GM08714 (cell line): ENCODE measurements around the gene DMD.
"Not testable (repeated sequence)": the region's sequence is repeated elsewhere in the genome, so short reads cannot be mapped to it uniquely, and the experiment has no call there.

Experiments
- H3K4me3 ChIP-seq: fragments of 200-500 bp; sonication (Bioruptor generic); 2 replicates; pipeline ENCODE4 v1.5.1; 2014; ENCODE audit warnings: mild to moderate bottlenecking, low read length, inconsistent platforms
- ZNF274 ChIP-seq: IDR thresholded peaks from 2 replicates; pipeline ENCODE4 v1.6.1; 2012; ENCODE audit warnings: mild to moderate bottlenecking, low read depth, low read length

DMD gene

DNA sequence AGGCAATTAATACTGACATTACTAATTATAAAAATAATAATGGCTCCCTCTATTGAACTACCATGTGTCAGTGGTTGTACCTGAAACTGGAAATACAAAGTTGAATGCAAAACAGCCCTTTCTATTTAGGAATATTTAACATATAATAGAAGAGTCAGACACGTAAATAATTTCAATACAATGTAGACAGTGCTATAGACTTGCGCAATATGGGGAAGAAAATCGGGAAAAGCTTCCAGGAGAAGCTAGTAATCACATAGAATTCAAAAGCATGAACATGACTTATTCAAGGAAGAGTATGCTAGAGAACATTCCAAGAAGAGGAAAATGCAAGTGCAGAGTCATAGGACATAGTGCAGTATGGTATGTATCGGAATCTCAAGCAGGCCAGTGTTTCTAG lies 1730.7 kb downstream of the DMD start:
- TF ChIP-seq ZNF274 = no peak
- H3K4me3 ChIP-seq = no peak overlapping the region

DNA sequence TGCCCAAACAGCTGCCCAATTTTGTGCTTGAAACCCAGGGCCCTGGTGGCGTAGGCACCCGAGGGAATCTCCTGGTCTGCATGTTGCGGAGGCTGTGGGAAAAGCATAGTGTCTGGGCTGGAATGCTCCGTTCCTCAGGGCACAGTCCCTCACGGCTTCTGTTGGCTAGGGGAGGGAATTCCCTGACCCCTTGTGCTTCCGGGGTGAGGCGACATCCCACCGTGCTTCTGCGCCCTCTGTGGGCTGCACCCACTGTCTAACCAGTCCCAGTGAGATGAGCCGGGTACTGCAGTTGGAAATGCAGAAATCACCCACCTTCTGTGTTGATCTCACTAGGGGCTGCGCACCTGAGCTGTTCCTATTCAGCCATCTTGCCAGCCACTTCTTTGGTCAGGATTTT lies 1740.1 kb downstream of the DMD start:
- no peak for TF ChIP-seq ZNF274
- no peak overlapping the region for H3K4me3 ChIP-seq

DNA sequence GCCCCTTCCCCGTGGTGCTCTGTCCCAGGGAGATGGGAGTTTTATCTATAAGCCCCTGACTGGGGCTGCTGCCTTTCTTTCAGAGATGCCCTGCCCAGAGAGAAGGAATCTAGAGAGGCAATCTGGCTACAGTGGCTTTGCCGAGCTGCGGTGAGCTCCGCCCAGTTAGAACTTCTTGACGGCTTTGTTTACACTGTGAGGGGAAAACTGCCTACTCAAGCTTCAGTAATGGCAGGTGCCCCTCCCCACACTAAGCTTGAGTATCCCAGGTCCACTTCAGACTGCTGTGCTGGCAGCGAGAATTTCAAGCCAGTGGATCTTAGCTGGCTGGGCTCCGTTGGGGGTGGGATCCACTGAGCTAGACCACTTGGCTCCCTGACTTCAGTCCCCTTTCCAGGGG lies 1740.6 kb downstream of the DMD start:
- not testable (repeated sequence) for H3K4me3 ChIP-seq

DNA sequence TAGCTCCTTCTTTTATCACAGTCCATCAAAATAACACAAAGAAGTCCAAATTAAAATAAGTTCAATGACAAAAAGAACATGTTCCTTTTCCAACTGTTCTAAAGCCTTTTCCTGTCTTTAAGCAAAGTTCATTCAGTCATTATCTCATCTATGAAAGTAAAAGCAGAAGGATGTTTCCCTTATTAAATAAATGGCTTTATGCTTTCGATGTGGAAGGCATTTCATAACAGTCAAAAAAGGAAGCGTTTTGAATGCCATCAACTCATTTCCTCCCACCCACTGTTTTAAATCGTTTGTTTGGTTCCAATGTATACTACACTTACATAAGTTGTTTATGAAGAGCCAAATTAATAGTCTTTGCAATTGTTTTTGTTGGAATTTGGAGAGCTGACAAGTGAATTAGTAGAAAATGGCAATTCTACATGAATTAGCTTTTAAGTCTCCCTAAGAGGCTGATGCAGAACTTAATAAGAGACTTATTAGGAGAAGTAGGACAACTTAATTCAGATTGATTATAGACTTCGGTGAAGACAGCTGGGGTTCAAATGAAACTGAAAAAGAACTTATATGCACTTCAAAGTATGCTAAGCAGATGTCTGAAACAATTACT lies 1746.9 kb downstream of the DMD start:
- no peak overlapping the region for H3K4me3 ChIP-seq
- no peak for TF ChIP-seq ZNF274

DNA sequence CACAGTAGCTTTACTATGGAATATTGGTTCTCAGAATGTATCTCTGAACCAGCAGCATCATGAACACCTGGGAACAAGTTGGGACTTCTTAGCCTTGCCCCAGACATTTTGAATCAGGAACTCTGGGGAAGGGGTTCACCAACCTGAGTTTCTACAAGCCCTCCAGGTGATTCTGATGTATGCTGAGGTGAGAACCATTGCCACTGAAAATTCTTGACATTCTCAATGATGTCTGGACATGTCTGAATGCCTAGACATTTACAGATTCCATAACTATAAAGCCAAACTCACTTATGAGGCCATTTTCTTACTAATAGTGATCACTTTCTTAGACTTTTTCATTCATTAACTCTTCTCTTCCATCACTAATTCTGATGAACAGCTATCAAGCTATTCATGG lies 1750.1 kb downstream of the DMD start:
- H3K4me3 ChIP-seq = no peak overlapping the region
- TF ChIP-seq ZNF274 = no peak

DNA sequence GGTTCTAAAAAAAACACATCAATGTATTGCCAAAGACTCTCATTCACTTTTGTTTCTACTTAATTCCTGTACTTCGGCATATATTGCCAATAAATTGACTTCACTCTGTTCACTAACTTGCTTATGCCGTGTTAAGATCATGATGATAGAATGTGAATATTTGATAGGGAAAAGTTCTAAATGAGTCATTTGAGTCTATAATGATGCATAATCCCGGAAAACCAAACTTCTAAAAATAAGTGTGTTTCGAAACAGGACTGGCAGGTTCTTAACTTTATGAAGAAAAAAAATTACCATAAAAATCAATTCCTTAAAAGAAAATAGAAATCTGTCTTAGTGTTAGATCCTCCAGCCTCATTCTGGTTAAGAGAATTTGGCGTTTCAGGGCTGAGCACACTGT lies 1752.0 kb downstream of the DMD start:
- no peak for TF ChIP-seq ZNF274
- no peak overlapping the region for H3K4me3 ChIP-seq

DNA sequence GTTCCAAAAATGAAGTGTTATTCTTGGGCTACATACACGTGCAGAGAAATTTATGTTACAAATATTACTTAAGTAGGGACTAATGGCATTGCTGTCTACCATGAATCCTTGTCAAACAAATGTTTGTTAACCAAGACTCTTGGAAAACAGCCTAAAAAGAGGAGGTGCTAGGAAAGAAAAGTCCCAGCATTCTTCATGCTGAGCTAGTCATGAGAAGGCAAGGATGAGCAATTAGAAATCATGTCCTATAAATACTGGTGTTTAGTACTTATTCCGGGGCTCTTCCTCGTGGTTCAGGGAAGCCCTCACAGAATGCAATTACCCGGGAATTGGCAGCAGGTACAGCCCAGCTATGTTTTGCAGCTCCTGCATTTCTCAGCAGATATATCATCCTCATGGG lies 1761.4 kb downstream of the DMD start:
- TF ChIP-seq ZNF274 = no peak
- H3K4me3 ChIP-seq = no peak overlapping the region

DNA sequence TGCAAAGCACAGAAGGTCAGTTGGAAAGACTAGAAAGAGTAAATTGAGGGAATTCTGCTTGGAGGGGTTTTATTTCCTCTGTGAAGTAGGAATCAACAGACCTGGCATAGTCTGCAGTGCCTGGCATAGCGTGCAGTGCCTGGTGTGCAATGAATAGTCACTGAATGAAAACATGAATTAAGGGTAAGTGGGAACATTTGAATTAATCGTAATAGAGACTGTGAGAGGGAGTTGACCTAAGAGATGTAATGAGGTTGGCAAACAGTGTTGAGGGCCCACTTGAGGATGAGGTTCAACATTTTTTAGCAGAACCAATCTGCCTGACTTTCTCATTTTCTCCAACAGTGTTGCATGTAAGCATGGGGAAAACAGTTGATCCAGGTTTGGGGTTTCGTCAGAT lies 1762.3 kb downstream of the DMD start:
- H3K4me3 ChIP-seq = no peak overlapping the region
- no peak for TF ChIP-seq ZNF274

DNA sequence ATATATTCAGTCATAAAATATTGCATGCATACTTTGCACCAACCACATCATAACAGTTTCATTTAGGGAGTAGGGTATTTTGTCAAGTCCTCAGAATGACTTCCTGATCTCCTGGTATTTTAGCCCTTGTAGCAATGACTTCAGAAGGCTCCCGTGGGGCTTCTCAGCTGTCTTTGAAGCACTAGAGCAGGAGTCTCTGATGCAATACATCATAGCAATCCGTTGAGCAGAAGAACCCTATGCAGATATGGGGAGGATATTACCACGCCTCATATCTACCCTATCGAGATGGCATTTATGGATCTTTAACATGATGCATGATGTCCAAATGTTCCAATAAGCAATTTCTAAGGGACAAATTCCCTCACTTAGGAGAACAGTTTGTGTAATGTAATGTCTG lies 1765.8 kb downstream of the DMD start:
- H3K4me3 ChIP-seq = no peak overlapping the region
- TF ChIP-seq ZNF274 = no peak

DNA sequence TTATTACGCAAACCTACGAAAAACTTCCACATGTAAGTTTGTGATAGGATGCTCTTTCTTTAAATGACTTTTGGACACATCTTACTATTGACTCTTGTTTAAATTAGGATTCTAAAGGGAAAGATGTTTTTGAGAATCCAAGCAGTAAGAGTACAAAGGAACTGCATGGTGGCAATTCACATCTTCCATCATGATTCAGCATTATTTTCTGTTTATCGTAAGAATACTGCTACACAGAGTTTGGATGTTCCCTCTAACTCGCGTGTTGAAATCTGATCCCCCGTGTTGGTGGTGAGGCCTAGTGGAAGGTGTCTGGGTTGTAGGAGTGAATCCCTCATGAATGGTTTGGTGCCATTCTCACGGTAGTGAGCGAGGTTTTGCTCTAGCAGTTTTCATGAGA lies 1767.7 kb downstream of the DMD start:
- no peak overlapping the region for H3K4me3 ChIP-seq
- TF ChIP-seq ZNF274 = no peak

DNA sequence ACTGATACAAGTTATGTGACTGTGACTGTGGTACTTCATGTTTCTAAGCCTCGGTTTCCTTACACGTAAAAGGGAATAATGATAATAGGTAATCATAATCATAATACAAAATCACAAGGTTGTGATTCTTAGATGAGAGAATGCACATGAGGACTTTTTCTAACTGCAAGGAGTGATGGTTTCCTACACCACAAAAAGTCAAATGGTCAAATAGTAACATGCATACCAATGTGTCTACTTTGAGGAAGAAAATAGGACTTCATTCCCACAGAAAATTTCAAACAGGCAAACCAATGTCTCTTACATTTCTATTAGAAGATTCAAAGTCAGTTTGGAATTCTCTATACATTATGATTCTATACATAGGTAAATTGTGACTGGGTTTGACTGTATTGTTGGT lies 1770.8 kb downstream of the DMD start:
- TF ChIP-seq ZNF274 = no peak
- no peak overlapping the region for H3K4me3 ChIP-seq

DNA sequence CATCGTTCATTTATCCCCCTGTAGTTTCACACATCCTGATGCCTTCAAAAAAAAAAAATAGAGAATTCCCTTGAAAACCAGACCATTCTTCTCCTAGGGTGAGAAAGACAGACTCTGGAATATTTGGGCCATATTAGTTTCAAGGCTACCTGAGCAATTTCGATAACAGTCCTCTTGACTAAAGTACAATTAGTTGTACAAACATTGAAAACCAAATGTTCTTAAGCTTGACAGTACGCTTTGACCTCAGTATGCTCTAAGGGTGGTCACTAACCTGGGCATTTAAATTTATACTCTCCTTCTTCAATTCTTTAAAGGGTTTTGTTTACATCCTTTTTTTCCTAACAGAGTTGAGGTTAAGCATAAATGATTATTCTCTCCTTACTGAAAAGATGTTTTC lies 1774.9 kb downstream of the DMD start:
- TF ChIP-seq ZNF274 = no peak
- no peak overlapping the region for H3K4me3 ChIP-seq

DNA sequence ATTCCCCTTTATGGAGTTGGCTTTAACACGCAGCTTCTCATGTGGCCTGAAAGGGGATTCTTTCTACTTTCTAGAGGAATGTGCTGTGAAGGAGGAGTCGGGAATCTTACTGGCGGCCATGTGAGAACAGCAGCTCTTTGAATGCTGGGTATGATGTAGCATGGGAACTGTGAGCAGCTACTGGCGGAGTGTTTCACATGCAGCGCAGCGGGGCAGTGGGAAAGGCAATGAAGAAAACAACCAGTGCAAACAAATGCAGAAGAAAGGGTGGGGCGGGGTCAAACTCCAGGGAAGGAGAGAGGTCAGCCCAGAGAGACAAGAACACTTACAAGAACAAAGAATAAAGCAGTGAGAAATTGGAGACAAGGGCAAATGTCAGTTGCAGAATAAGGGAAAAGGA lies 1775.8 kb downstream of the DMD start:
- H3K4me3 ChIP-seq = no peak overlapping the region

DNA sequence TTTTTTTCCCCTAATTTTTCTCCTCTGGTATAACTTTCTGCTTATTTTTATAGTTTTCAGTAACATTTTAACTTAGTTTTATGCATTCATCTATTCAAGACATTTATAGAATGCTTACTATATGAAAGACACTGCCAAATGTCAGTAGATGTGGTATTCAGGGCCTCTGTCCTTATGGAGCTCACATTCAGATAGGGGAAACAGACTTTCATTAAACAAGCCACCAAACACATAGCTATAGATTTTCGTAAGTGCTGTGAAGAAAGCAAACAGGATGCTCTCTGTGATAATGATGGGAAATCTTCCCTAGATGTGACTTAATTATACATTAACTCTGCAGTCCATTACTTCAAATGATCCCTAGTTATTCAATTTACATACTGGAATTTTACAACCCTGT lies 1777.5 kb downstream of the DMD start:
- no peak for TF ChIP-seq ZNF274
- H3K4me3 ChIP-seq = no peak overlapping the region

More for the DNA sequence above, 1775.8 kb downstream of the DMD start:
- no peak for TF ChIP-seq ZNF274

DNA sequence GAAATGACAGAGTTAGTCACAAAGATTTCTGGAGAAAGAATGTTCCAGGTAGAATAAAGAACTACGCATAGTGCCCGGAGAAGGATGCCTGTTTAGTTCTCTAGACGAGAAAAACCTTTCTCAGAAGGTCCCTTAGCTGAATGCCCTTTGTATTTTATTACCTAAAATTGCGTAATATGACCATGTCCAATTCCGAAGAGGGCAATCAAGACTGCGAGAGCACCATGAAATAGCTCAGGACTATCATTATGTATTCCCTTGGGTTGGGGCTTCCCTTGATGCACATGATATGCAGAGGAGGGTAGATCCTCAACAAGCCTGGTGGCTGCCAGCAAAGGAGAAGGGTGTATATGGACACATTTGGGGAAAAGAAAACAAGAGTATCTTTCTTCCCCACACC lies 1781.4 kb downstream of the DMD start:
- TF ChIP-seq ZNF274 = no peak
- no peak overlapping the region for H3K4me3 ChIP-seq

DNA sequence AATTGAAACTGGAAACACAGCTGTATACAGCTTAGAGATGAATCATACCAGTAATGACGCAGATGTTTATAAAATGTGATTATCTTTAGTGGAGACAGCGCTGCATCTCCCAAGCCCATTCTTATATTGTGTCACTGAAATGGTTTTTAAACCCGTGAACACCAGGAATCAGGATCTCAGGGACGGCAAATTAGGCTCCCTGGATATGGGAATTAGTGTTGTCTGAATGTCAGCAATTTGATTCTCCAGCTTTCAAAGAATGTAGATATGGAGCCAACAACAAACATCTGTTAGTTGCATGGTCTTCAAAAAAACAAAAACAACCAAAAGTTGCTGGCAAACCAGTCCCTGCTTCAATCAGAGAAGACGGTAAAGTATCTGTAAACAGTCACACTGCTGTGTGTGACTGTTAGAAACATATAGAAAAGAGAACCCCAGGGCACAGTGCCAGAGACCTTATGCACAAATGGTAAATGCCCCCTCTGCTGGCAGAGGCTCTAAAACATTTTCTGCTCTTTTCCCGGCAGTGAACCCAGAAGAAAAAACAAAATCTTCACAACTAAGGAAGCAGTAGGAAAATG lies 1787.7 kb downstream of the DMD start:
- no peak overlapping the region for H3K4me3 ChIP-seq
- no peak for TF ChIP-seq ZNF274

DNA sequence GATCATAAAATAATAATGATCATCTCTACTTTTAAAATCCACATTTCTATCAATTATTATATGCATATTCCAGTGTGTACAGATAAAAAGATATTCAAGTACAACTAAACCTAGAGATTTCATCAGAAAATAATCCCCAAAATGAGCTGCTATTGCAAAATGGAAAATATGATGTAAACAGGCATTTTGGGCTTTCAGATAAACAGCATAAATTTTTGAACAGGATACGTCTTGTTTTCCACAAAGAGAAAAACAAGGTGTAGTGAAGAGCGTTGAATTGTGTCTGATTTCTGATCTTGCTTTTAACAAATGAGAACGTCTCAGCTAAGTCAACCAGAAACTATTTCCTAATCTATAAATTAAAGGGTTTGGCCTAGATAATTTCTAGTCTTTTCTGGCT lies 1789.9 kb downstream of the DMD start:
- no peak for TF ChIP-seq ZNF274
- H3K4me3 ChIP-seq = no peak overlapping the region
